RWPE2 (cell line): ENCODE data around the gene CES2.
A peak's percentile ranks its signal among the peaks of the same experiment; 100 is the strongest.

Experiments
- ATAC-seq: fragments of 200-7000 bp; cut with Tn5 transposase; 3 replicates; pipeline ENCODE4 v1.9.1; 2021; ENCODE audit warnings: low read depth
- DNase-seq: peaks from one replicate; pipeline ENCODE4 v3.0.0-alpha.2; 2020; ENCODE audit warnings: low spot score
- H3K27ac ChIP-seq: fragments of 450-650 bp; 2 replicates; pipeline ENCODE4 v1.5.1; 2017; ENCODE audit warnings: mild to moderate bottlenecking; ENCODE audit not compliant: poor library complexity, severe bottlenecking
- H3K27me3 ChIP-seq: fragments of 250-450 bp; sonication (Bioruptor Pico); 2 replicates; pipeline ENCODE4 v1.5.1; 2021; ENCODE audit warnings: mild to moderate bottlenecking, moderate library complexity; ENCODE audit not compliant: insufficient read depth, poor library complexity, severe bottlenecking
- H3K36me3 ChIP-seq: fragments of 250-450 bp; sonication (Bioruptor Pico); 2 replicates; pipeline ENCODE4 v1.5.1; 2020; ENCODE audit warnings: low read depth, mild to moderate bottlenecking, moderate library complexity
- H3K4me1 ChIP-seq: fragments of 250-450 bp; sonication (Bioruptor Pico); 2 replicates; pipeline ENCODE4 v1.5.1; 2021; ENCODE audit warnings: mild to moderate bottlenecking, moderate library complexity; ENCODE audit not compliant: insufficient read depth, poor library complexity, severe bottlenecking
- H3K4me3 ChIP-seq: fragments of 250-450 bp; sonication (Bioruptor Pico); 2 replicates; pipeline ENCODE4 v1.5.1; 2021; ENCODE audit warnings: mild to moderate bottlenecking, moderate library complexity; ENCODE audit not compliant: severe bottlenecking
- H3K9me3 ChIP-seq: fragments of 250-450 bp; sonication (Bioruptor Pico); 2 replicates; pipeline ENCODE4 v1.5.1; 2021; ENCODE audit warnings: mild to moderate bottlenecking, moderate library complexity; ENCODE audit not compliant: severe bottlenecking
- TF ChIP-seq, protein P1 (sequence below): fragments of 450-650 bp; IDR thresholded peaks from one replicate; pipeline ENCODE4 v1.5.1; 2017; ENCODE audit warnings: mild to moderate bottlenecking, moderate library complexity; ENCODE audit not compliant: poor library complexity, severe bottlenecking

CES2 gene

DNA sequence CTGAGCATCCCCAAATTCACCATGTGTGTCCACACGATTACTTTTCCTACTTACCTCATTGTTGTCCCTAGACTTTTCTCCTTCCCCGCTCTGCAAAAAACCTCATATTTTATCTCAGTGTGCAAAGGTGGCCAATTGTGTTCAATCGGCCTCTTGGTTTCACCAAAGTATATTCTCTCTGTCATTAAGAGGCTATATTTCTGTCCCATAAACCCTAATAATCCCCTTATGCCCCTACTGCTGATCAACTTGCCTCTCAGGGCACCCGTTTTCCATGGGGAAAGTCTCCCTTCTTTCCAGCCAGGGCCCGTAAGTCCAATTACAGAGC lies 11.6 kb downstream of the CES2 start:
- H3K9me3 ChIP-seq = no peaks in the 10 kb centered on the region
- no peak overlapping the region for H3K4me3 ChIP-seq
- DNase-seq (no peak), ATAC-seq (no peak)
- no peaks in the 10 kb centered on the region for H3K4me1 ChIP-seq
- no peaks in the 10 kb centered on the region for H3K27me3 ChIP-seq
- TF ChIP-seq, protein P1, sequence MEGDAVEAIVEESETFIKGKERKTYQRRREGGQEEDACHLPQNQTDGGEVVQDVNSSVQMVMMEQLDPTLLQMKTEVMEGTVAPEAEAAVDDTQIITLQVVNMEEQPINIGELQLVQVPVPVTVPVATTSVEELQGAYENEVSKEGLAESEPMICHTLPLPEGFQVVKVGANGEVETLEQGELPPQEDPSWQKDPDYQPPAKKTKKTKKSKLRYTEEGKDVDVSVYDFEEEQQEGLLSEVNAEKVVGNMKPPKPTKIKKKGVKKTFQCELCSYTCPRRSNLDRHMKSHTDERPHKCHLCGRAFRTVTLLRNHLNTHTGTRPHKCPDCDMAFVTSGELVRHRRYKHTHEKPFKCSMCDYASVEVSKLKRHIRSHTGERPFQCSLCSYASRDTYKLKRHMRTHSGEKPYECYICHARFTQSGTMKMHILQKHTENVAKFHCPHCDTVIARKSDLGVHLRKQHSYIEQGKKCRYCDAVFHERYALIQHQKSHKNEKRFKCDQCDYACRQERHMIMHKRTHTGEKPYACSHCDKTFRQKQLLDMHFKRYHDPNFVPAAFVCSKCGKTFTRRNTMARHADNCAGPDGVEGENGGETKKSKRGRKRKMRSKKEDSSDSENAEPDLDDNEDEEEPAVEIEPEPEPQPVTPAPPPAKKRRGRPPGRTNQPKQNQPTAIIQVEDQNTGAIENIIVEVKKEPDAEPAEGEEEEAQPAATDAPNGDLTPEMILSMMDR = no peak
- H3K36me3 ChIP-seq = peaks cover 11% of the 10 kb centered on the region
- H3K27ac ChIP-seq = no peak overlapping the region

DNA sequence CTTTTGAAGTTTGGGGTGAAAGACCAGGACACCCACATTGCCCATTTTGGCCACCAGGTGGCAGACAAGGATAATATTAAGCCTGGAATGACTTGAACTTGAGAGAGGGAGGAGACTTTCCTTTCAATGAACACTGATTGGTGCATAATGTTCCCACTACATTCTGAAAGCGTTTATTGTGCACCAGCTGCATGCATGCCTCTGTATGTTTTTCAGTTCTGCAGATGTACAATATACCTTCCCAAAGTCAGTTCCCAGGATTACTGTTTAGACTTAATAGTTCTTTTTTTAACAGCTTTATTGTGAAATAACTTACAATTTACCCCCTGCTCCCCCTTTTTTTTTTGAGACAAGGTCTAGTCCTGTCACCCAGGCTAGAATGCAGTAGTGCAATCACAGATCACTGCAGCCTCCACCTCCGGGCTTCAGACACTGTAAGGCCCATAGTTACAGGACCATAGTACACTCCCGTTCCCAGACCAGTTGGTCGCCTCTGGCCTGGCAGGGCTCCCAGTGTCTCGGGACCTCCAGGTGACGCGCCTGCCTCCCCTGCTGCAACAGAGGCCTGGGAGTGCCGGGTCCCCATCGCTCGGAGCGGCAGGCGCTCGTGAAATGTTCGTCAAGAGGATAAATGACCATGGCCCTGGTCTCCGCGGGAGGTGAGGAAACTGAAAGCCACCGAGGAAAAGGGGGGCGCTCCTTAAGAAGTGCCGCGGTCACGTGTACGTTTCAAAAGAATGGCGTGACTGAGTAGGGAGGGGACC lies 12.2 kb downstream of the CES2 start:
- DNase-seq (no peak), ATAC-seq (peak; percentile 70)
- Histone ChIP-seq H3K27ac (peak overlapping the region; percentile 49), H3K9me3 (no peaks in the 10 kb centered on the region), H3K4me3 (peak overlapping the region; percentile 25), H3K27me3 (no peaks in the 10 kb centered on the region), H3K4me1 (no peaks in the 10 kb centered on the region), H3K36me3 (peaks cover 5% of the 10 kb centered on the region)
- TF ChIP-seq, protein P1 = peak; percentile 95

DNA sequence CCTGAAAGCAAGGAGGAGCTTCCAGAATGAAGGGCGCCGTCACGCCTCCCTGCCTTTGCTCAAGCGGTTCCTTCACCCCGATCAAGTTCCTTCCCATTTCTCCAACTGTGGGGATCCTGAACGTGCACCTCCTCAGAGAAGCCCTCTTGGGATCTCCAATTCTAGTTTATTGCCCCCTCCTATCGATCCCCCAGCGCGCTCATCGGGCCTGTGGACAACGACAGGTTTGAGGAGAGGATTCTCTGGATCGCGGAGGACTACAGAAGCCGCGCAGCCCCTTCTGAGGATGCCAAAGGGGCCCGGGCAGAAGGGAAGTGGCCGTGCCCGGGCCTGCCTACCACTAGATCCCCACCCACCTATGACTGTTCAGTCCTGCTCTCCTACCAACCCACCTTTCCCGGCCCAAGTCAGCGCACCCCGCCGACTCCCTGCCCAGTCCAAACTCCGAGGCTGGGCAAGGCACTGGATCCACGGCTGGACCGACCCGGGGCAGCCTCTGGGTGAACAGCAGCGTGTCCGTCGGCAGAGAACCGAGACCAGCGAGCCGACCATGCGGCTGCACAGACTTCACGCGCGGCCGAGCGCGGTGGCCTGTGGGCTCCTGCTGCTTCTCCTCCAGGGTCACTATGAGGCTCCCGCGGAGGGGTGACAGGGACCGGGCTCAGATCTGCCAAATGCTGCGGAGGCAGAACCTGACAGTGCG lies 13.0 kb downstream of the CES2 start:
- Histone ChIP-seq H3K4me3 (peak overlapping the region; percentile 25), H3K27me3 (no peaks in the 10 kb centered on the region), H3K36me3 (no peaks in the 10 kb centered on the region), H3K4me1 (peaks cover 4% of the 10 kb centered on the region), H3K27ac (peak overlapping the region; percentile 49), H3K9me3 (no peaks in the 10 kb centered on the region)
- TF ChIP-seq, protein P1 = no peak
- DNase-seq = peak; percentile 78
- ATAC-seq = peak; percentile 78

DNA sequence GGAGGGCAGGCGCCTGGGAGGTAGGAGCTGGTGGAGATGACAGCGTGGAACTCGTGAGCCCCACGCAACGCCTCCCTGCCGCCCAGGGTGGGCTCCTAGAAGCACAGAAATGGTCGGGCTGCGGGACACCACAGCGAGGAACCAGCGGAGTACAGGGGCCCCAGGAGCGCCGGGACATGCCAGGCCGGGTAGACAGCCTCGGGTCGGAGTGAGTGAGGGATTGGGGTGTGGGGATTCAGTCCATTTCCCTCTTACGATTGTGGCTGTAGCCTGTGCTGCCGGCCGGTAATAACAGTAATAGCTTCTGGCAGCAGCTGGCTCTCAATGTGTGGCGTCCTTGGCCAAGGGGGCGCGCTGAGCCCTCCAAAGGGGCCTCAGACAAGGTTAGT lies 13.5 kb downstream of the CES2 start:
- DNase-seq = no peak
- no peaks in the 10 kb centered on the region for H3K27me3 ChIP-seq
- no peaks in the 10 kb centered on the region for H3K9me3 ChIP-seq
- ATAC-seq = peak; percentile 6; the same call in 2 of the 3 replicates
- TF ChIP-seq, protein P1 = no peak
- H3K27ac ChIP-seq = peak overlapping the region; percentile 49
- peaks cover 10% of the 10 kb centered on the region for H3K4me1 ChIP-seq
- H3K4me3 ChIP-seq = peak overlapping the region; percentile 25
- H3K36me3 ChIP-seq = no peaks in the 10 kb centered on the region

DNA sequence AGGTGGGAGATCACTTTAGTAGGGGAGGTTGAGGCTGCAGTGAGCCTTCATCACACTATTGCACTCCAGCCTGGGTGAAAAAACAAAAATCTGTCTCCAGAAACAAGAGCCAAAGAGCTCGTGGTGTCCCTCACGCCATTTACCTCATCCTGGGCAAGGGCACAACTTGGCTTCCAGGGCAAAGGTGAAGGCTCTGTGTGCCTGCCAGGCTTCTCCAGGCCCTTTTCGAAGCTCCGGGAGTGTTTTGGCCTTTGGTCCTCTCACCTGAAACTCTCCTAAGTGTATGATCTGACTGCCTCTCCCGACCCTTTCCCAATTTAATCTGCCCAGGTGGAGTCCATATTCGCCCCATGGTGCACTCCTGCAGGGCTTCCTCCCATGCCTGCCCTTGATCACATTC lies 14.2 kb downstream of the CES2 start:
- DNase-seq (no peak), ATAC-seq (no peak)
- Histone ChIP-seq H3K4me3 (no peak overlapping the region), H3K36me3 (no peaks in the 10 kb centered on the region), H3K9me3 (no peaks in the 10 kb centered on the region), H3K27ac (no peak overlapping the region), H3K4me1 (peaks cover 12% of the 10 kb centered on the region), H3K27me3 (no peaks in the 10 kb centered on the region)
- TF ChIP-seq, protein P1 = no peak
